Measurements from ENCODE around the gene MPV17L2. TPM values are rescaled to one million over a fixed set of nuclear protein-coding genes. Genes with fewer than 3 reads are reported as not detected.
A peak's percentile ranks its signal among the peaks of the same experiment; 100 is the strongest.
"Not testable (repeated sequence)": the region's sequence is repeated elsewhere in the genome, so short reads cannot be mapped to it uniquely, and the experiment has no call there.

The MPV17L2 gene
- 9.2 TPM for total RNA-seq

DNA sequence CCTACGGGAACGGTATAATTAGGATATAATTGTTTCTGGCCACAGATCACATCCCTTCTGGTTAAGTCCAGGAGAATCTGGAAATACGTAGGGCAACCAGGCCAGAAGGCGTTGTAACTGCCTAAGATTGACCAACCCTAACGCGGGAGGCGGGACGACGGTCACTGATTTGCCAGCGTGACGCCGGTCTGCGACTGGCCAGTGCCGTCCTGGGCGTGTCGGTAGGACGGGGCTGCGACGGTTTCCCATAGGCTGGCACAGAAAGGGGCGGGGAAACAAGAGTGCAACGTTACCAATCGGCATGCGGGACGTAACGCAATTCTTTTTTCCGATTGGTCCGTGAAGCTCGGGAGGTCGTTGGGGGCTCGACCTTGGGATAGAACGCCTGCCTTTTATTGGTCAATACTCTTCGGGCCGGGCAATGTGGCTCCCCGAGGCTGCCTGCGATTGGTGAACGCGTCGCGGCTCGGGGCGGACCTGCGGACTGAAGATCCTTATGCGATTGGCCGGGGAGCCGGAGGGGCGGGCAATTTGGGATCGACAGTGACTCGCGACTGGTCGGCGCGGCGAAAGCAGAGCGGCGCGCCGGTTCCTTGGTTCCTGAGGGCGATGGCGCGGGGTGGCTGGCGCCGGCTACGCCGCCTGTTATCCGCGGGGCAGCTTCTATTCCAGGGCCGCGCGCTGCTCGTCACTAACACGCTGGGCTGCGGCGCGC, at the start of gene MPV17L2:
TSS of gene MPV17L2 (plus strand) at position 546 of the 715 bp plus-strand sequence. CDS start at position 610, 64 bp downstream.
- DNase-seq (ENCODE audit: low spot score) = peak; percentile 99
- intact Hi-C loops (cut with DNase I) = no loop called here
- peak; percentile 97 for ATAC-seq

DNA sequence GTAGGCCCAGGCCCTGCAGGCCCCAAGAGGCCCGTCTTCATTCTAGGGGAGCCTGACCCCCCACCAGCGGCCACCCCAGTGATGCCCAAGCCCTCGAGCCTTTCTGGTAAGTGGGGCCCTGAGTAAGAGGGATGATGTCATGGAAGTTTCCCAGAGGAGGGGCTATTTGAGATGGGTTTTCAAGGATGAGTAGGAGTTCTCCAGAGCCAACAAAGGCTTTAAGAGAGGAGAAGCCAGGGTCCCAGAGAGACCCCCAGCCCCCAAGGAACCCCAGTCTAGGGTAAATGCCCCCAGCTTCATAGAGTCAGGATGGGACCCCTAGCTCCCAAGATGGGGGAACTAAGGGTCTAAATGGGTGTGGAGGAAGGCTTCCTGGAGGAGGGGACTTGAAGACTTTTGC, 49.1 kb upstream of the MPV17L2 start:
- intact Hi-C loops (cut with DNase I) = no loop called here
- no peak for ATAC-seq
- no peak for DNase-seq (ENCODE audit: low spot score)

DNA sequence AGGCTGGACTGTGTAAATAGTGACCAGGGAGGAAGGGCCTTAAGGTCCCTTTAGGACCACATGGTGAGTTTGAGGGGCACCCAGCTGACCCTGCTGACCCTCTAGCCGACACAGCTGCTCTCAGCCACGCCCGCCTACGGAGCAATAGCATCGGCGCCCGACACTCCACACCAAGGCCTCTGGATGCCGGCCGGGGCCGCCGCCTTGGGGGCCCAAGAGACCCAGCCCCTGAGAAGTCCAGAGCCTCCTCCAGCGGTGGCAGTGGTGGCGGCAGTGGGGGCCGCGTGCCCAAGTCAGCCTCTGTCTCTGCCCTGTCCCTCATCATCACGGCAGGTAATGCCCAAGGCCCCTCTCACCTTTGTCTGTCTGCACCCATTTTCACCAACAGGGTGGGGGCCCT, 48.7 kb upstream of the MPV17L2 start:
- DNase-seq (ENCODE audit: low spot score) (no peak), ATAC-seq (no peak)
- intact Hi-C loops (cut with DNase I) = no loop called here

DNA sequence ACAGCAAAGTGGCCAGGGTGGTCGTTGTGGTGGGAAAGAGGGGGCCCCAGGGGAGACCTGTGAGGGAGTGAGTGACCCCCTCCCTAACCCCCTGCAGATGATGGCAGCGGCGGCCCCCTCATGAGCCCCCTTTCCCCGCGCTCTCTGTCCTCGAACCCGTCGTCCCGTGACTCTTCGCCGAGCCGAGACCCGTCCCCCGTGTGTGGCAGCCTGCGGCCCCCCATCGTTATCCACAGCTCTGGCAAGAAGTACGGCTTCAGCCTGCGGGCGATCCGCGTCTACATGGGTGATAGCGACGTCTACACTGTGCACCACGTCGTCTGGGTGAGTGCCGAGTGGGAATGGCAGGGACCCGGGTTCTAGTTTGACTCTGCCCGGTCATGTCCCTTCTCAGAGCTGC, 48.1 kb upstream of the MPV17L2 start:
- intact Hi-C loops (cut with DNase I) = no loop called here
- ATAC-seq (no peak), DNase-seq (ENCODE audit: low spot score) (no peak)

DNA sequence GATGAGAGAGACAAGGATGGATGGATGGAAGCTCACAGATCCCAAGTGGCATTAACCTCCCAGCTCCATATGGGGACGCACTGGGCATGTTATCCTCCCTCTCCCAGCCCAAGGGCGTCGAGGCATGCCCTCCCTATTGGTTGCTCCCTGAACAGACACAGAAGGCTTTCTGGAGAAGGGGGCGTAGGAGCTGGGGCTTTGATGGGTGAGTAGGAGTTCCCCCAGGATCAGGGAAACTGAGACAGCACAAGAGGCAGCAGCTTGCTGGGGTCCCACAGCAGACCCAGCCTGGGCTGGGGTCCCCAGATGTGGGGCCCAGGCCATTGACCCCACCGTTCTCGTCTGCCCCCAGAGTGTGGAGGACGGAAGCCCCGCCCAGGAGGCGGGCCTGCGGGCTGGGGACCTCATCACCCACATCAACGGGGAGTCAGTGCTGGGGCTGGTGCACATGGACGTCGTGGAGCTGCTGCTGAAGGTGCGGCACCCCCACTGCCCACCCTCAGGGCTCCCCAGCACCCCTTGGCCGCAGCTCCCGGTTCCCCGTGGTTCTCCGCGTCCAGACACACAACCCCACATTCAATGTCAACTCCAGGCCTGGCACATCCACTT, 47.5 kb upstream of the MPV17L2 start:
- intact Hi-C loops (cut with DNase I) = no loop called here
- DNase-seq (ENCODE audit: low spot score) (no peak), ATAC-seq (no peak)

DNA sequence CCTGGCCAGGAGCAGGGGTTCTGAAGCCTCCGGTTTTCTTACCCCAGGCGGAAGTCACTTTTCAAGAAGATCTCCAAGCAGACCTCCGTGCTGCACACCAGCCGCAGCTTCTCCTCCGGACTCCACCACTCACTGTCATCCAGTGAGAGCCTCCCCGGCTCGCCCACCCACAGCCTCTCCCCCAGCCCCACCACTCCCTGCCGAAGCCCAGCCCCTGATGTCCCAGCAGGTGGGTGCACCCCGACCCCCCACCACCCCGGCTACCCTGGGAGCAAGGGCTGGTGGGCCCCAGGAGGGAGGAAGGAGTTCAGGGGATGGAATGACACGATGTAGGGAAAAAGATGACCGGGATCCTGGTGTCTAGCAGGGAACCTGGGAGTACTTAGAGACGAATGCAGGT, 45.6 kb upstream of the MPV17L2 start:
- no peak for ATAC-seq
- no peak for DNase-seq (ENCODE audit: low spot score)
- intact Hi-C loops (cut with DNase I) = no loop called here

DNA sequence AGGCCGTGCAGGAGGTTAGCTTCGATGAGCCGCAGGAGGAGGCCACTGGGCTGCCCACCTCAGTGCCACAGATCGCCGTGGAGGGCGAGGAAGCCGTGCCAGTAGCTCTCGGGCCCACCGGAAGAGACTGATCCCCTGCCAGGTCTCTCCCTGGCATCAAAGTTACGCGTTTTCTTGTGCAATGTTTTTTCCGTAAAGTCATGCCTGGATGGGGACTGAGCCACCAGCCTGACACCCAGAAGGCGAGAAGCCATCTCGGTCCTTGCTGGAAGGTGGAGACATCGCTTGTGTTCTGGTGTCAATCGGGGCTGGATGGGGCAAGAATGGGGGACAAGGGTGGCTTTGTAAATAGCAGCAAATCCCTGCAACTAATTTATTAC, 43.4 kb upstream of the MPV17L2 start:
- intact Hi-C loops (cut with DNase I) = no loop called here
- DNase-seq (ENCODE audit: low spot score) (no peak), ATAC-seq (no peak)

DNA sequence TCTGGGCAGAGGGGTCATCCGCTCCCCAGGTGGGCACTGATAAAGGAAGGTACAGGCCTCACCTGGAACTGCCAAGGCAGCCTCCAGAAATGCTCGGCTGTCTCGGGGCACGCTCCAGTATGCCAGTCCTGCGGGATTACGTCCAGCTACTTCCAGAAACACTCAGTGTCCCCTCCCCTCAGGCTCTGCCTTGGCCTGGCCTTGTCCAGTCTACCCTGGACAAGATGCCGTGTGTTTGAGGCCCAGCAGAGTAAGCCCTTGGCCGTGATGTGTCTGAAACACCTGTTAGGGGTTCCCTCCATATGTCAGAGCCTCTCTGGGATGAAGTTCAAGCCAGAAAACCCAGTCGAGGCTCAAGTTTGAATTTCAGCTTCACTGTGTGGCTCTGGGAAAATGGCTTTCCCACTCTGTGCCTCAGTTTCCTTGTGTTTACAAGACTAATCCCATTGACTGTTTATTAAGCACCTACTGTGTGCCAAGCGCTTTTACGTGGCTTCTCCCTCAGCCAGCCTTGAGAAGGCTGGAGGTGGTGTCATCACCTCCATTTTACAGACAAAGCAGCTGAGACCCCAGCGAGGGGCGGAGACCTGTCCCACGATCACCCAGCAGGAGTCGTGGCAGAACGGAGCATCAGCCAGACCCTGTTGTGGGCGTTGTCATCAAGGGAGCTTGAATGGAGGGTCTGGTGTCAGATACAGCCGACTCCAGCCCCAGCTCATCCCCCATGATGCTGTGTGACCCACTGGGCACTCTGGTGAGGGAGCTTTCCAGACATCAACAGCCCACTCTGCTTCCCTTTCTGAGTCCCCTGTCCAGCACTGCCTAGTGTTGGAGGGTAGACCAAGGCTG, 42.0 kb upstream of the MPV17L2 start:
- no peak for DNase-seq (ENCODE audit: low spot score)
- intact Hi-C loops (cut with DNase I) = no loop called here
- no peak for ATAC-seq

DNA sequence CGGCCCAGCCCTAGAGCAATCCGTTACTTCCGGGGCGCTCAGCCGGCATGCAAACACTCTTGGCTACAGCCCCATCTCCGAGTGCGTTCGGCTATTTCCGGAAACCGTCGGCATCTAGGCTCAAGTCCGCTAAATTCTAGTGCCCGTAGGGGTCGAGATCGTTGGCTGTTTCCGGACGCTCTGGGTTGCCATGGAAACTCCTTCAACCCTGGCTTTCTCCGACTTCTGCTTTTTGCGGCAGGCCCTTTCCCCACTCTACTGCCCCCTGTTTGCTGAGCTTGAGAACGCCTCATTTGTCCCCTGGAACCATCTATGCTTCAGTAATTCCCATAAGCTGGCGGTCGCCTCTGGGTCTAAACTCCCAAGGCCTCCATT, 40.6 kb upstream of the MPV17L2 start:
- intact Hi-C loops (cut with DNase I) = no loop called here
- DNase-seq (ENCODE audit: low spot score) (peak; percentile 99), ATAC-seq (peak; percentile 85)

DNA sequence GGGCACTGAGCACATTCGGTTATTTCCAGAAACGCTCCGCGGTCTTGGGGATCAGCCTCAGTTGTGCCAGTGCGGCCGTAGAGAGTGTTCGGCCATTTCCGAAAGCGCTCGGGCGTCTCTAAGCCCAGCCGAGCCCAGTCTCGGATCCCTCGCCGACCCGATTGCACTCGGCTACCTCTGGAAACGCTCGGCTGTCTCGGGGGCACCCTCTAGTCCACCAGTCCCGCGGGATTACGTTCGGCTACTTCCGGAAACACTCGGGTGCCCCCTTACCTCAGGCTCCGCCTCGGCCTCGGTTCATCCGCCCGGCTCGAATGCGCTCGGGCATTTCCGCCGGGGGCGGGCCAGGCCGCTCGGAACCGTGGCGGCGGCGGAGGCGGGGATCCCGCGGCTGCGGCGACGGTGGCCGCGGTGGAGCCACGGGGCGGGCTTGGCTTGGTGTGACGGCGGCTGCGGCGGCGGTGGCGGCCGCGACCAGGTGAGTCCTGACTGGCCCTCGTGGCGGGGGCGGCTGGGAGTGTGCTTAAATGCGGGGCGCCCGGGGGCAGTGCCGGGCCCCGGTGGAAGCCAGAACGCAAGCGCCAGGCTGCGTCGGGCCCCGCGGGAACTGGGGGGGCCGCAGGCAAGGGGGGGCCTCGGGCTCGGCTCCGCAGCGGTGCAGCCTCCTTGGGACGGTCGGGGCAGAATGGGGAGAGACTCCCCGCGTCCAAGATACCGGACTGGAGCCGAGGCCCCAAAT, 40.0 kb upstream of the MPV17L2 start, which contains the start of gene PIK3R2:
TSS of gene PIK3R2 (plus strand) at position 347 of the 739 bp plus-strand sequence. CDS start 2,717 bp downstream, outside the sequence.
- ATAC-seq = peak; percentile 92

DNA sequence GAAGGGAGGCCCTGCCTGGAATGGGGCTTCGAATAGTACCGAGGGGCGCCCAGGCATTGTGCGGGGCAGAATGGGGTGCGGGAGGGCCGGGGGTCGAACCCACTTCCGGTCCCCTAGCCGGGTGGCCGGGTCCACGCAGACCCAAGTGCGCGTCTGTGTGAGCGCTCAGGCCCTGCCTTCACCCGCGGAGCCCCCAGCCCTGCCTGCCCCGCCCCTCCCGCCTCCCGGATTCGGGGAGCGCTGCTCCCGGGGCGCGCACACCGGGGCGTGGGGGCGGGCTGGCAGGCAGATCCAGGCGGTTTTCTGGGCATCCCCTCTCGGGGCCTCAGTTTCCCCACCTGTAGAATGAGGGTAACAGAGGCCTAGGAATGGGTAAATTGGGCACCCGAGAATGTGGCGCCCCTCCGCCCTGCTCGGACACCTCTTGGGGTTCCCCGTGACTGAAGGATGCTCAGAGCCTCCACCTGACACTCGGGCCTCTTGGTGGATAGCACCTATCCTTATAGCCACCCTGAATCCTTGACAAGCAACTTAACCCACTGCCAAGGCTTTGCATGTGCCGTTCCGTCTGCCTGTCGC, 39.4 kb upstream of the MPV17L2 start:
- peak; percentile 75 for DNase-seq (ENCODE audit: low spot score)
- no peak for ATAC-seq
- intact Hi-C loops (cut with DNase I) = no loop called here

More for the DNA sequence above, 40.0 kb upstream of the MPV17L2 start, which contains the start of gene PIK3R2:
- intact Hi-C loops (cut with DNase I) = no loop called here
- DNase-seq (ENCODE audit: low spot score) = peak; percentile 100

DNA sequence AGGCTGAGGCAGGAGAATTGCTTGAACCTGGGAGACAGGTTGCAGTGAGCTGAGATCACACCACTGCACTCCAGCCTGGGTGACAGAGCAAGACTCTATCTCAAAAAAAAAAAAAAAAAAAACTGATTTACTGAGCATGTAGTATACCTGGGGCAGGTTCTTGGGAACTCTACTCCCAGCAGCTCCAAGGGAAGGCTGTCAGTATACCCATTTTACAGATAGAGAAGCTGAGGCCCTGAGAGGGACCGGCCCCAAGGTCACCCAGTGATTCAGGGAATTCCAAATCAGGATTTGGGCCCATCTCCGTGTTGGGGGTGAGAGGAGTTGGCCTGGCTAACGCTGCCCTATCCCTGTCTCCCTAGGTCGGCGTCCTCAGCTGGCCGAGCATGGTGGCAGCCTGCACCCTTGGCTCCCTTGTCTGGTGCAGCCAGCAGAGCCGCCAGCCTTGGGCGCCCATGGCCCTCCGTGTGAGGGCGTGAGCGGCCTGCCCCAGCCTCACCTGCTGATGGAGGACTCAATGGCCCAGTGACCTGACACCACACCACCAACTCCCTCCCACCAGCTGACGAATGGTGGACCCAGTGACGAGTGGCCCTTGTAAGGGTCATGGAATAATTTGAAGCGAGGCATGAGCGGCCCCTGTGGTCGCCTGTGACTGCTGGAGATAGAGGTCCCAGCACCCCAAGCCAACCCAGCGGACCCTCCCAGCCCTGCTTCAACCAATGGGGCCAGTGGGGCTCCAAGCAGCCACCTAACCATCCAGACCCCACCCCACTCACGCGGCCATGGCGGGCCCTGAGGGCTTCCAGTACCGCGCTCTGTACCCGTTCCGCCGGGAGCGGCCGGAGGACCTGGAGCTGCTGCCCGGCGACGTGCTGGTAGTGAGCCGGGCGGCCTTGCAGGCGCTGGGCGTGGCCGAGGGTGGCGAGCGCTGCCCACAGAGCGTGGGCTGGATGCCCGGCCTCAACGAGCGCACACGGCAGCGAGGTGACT, 37.6 kb upstream of the MPV17L2 start:
- intact Hi-C loops (cut with DNase I) = no loop called here
- ATAC-seq = no peak
- no peak for DNase-seq (ENCODE audit: low spot score)

DNA sequence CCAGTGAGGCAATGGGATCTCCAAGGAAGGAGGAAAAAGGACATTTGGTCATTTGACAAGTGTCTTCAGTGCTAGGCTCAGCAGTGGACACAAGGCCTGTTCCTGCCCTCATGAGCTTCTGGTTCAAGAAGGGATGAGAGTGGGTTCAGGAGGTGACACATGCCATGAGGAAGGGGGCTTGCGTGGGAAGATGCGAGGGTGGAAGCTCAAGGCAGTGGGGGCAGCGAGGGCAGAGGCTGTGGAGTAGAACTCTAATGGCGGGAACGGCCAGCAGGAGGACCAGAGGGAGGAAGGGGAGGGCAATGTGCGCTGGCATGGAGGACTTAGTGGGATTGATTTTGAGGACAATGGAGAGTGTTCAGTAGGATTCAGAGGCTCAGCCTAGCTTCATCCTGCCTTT, 36.8 kb upstream of the MPV17L2 start:
- no peak for ATAC-seq
- intact Hi-C loops (cut with DNase I) = no loop called here
- no peak for DNase-seq (ENCODE audit: low spot score)

DNA sequence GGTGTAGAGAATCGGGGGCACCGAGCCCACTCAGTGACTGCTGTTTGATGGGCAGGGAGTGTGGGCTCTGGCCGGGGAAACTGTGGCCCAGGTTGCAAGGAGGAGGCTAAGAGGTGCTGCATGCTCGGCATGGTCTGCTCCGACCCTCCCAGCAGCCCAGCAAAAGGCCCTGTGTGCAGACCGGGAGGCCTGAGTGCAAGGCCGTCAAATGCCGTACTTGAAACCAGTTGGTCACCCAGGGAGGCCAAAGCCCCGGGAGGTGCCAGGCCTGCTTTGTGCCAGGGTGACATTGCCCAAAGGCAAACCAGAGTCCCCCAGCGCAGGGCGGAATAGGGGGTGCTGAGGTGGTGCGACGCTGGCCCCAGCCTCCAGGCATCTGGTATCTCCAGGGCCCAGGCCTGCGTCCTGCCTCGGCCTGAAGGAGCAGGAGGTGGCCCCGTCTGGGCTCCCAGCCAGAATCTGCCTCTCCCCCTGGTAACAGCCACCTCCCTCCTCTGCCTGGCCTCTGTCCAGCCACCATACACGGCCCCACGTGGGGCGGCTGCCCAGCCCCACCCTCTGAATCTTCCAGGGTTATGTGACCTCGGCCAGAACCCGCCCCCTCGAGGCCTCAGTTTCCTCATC, 36.1 kb upstream of the MPV17L2 start:
- peak; percentile 21 for ATAC-seq
- intact Hi-C loops (cut with DNase I) = no loop called here

DNA sequence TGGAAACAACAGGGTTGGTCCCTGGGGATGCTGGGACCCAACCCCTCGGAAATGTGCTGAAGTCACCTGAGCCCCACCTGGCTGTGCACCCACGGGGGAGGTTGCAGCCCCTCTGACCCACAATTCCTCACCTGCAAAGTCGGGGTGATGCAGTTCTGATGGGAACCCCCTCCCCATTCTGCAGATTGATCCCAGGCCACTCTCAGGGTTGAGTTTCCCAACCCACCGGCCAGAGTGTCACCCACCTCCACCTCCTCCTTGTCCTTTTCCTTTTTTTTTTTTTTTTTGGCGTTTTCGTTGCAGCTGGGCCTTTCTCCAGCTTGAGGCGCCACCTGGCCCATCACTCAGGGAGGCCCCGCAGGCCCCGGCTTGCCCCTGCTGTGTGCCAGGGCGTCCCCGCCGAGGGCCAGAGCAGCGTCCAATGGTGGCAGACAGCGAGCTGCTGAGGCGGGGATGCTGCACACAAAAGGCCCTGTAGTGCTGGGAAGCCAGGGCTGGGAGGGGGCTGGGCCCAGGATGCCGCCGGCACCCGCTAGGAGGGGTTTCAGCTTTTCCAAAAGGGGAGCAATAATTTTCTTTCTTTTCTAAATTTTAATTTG, 35.5 kb upstream of the MPV17L2 start:
- intact Hi-C loops (cut with DNase I) = no loop called here
- DNase-seq (ENCODE audit: low spot score) (no peak), ATAC-seq (no peak)

More for the DNA sequence above, 36.1 kb upstream of the MPV17L2 start:
- peak; percentile 90 for DNase-seq (ENCODE audit: low spot score)

DNA sequence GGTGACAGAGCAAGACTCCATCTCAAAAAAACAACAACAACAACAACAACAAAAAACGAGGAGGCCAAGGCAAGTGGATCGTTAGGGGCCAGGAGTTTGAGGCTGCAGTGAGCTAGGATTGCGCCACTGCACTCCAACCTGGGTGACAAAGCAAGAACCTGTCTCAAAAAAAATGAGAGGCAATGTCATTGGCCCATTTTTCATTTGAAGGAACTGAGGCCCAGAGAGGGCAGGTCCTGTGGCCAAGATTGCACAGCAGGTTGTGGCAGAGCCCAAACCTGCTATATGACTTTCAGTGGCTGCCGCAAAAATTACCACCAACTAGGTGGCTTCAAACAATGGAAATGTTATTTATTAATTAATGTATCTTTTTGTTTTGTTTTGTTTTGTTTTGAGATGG, 34.6 kb upstream of the MPV17L2 start:
- no peak for DNase-seq (ENCODE audit: low spot score)
- intact Hi-C loops (cut with DNase I) = no loop called here
- ATAC-seq = no peak

DNA sequence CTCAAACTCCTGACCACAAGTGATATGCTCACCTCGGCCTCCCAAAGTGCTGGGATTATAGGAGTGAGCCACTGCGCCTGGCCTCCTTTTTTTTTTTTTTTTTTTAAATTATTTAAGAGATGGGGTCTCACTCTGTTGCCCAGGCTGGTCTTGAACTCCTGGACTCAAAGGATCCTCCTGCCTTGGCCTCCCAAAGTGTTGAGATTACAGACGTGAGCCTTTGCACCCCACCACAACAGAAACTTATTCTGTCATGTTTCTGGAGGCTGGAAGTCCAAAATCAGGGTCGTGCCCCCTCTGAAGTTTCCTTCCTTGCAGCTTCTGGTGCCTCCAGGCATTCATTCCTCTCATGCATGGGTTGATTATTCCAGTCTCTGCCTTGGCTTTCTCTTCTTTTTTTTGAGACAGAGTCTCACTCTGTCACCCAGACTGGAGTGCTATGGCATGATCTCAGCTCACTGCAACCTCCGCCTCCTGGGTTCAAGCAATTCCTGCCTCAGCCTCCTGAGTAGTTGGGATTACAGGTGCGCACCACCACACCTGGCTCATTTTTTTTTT, 33.9 kb upstream of the MPV17L2 start:
- ATAC-seq; intact Hi-C loops (cut with DNase I); DNase-seq (ENCODE audit: low spot score): not testable (repeated sequence)

Data from sciatic nerve (tissue), 2 donors.